Endothelial cell of umbilical vein (primary cell): Measurements from ENCODE around the gene TFF2. TPM values are rescaled to one million over a fixed set of nuclear protein-coding genes. Genes with fewer than 3 reads are reported as not detected.

Experiments
- BruUV-seq: library from RNA; stranded (reverse); fragments of 400-500 nt; replicated peaks from 2 replicates; lab custom pipeline; 2021; lab: Mats Ljungman, UMichigan
- CTCF ChIA-PET: fragments of 300-600, 350-600 bp; sonication (Branson Sonifier 250); formaldehyde crosslinking; loops from one replicate; lab custom pipeline; 2021; ENCODE audit warnings: antibody characterized with exemption, inconsistent platforms; lab: Charles Lee
- POLR2A ChIA-PET: fragments of 300-600, 350-600 bp; sonication (Branson Sonifier 250); formaldehyde crosslinking; loops from one replicate; lab custom pipeline; 2021; ENCODE audit warnings: antibody characterized with exemption, inconsistent platforms; lab: Charles Lee
- DNase-seq: peaks from one replicate; pipeline ENCODE4 v3.0.0-alpha.2; 2011; ENCODE audit warnings: low read depth, low spot score
- FAIRE-seq: peaks from 2 replicates; lab custom pipeline; 2011; peaks lifted over from hg19 to GRCh38; lab: Jason Lieb, UNC
- H2AFZ ChIP-seq: 2 replicates; pipeline ENCODE4 v1.6.0; 2012; ENCODE audit warnings: low read depth, low read length, control low read depth, inconsistent platforms
- H3K27ac ChIP-seq: 2 replicates; pipeline ENCODE4 v1.5.1; 2011; ENCODE audit warnings: low read depth, mild to moderate bottlenecking, control low read depth, low read length, moderate library complexity; ENCODE audit not compliant: insufficient read depth
- H3K27me3 ChIP-seq, 2 experiments: 2 replicates each; pipeline versions ENCODE4 v1.6.0 to v1.6.1; 2011; ENCODE audit warnings: low read length in 2 of 2, mixed read lengths in 1 of 2; ENCODE audit not compliant: control insufficient read depth in 2 of 2, insufficient read depth in 2 of 2
- H3K36me3 ChIP-seq, 2 experiments: 2 replicates in 1 of 2; 3 replicates in 1 of 2; pipeline ENCODE4 v1.5.1; 2011; ENCODE audit warnings: low read length in 2 of 2, mild to moderate bottlenecking in 1 of 2, moderate library complexity in 1 of 2; ENCODE audit not compliant: control insufficient read depth in 2 of 2, insufficient read depth in 2 of 2; ENCODE audit errors: extremely low read depth in 1 of 2
- H3K4me1 ChIP-seq: 3 replicates; pipeline ENCODE4 v1.5.1; 2011; ENCODE audit warnings: mild to moderate bottlenecking, low read length; ENCODE audit not compliant: control insufficient read depth, insufficient read depth; ENCODE audit errors: extremely low read depth
- H3K4me2 ChIP-seq: 2 replicates; pipeline ENCODE4 v1.6.1; 2011; ENCODE audit warnings: low read length, control low read depth, mixed read lengths; ENCODE audit not compliant: insufficient read depth
- H3K4me3 ChIP-seq, 3 experiments: fragments of 200-600 bp in 1 of 3; sonication (generic), shearing (Covaris generic) in 1 of 3; replicated peaks in 1 of 3; 2 replicates each; pipeline ENCODE4 v1.5.1; 2011 to 2016; ENCODE audit warnings: control low read depth in 3 of 3, low read length in 3 of 3, mild to moderate bottlenecking in 2 of 3, inconsistent platforms in 1 of 3, low read depth in 1 of 3, moderate library complexity in 1 of 3; ENCODE audit not compliant: insufficient read depth in 1 of 3
- H3K79me2 ChIP-seq: 2 replicates; pipeline ENCODE4 v1.6.0; 2012; ENCODE audit warnings: low read length, inconsistent platforms; ENCODE audit not compliant: control insufficient read depth, insufficient read depth
- H3K9ac ChIP-seq: replicated peaks from 2 replicates; pipeline ENCODE3; 2011; ENCODE audit warnings: low read length, control low read depth; ENCODE audit not compliant: insufficient read depth; ENCODE audit errors: extremely low read depth
- H3K9me1 ChIP-seq: replicated peaks from 3 replicates; pipeline ENCODE4 v1.6.0; 2011; ENCODE audit warnings: mild to moderate bottlenecking, low read length; ENCODE audit not compliant: control insufficient read depth, insufficient read depth; ENCODE audit errors: extremely low read depth
- H3K9me3 ChIP-seq: replicated peaks from 2 replicates; pipeline ENCODE4 v1.5.1; 2012; ENCODE audit warnings: low read length, inconsistent platforms; ENCODE audit not compliant: control insufficient read depth, insufficient read depth
- H4K20me1 ChIP-seq: replicated peaks from 2 replicates; pipeline ENCODE3; 2011; ENCODE audit warnings: mild to moderate bottlenecking, low read length; ENCODE audit not compliant: control insufficient read depth, insufficient read depth; ENCODE audit errors: extremely low read depth
- EZH2 ChIP-seq: IDR thresholded peaks from 2 replicates; pipeline ENCODE4 v1.6.1; 2012; ENCODE audit warnings: borderline replicate concordance, low read depth, mild to moderate bottlenecking, moderate library complexity, low read length, inconsistent platforms; ENCODE audit not compliant: severe bottlenecking
- JUN ChIP-seq: IDR thresholded peaks from 2 replicates; pipeline ENCODE4 v1.6.1; 2011; ENCODE audit warnings: borderline replicate concordance, low read depth; ENCODE audit not compliant: insufficient read length, insufficient read depth
- MAX ChIP-seq: IDR thresholded peaks from 2 replicates; pipeline ENCODE4 v1.6.1; 2011; ENCODE audit not compliant: insufficient read depth, insufficient read length
- POLR2A ChIP-seq: IDR thresholded peaks from 2 replicates; pipeline ENCODE4 v1.6.1; 2012; ENCODE audit warnings: low read depth, mild to moderate bottlenecking, control low read depth, low read length
- POLR2AphosphoS5 ChIP-seq: IDR thresholded peaks from 2 replicates; pipeline ENCODE4 v1.6.1; 2012; ENCODE audit warnings: low read depth, mild to moderate bottlenecking, control low read depth, low read length, moderate library complexity; ENCODE audit not compliant: insufficient read depth
- dilution Hi-C: fragments of 300-500 bp; cut with MboI; formaldehyde crosslinking; loops from one replicate; pipeline ENCODE4 v1.15.0; 2019; ENCODE audit warnings: low sequenced_read_pairs; ENCODE audit not compliant: extremely low pct_ligation_motif_present
- intact Hi-C: fragments of 100-400 bp; cut with micrococcal nuclease; formaldehyde crosslinking; loops from one replicate; pipeline ENCODE4 v1.10.0; 2022
- polyA plus RNA-seq, 4 experiments: library from polyadenylated mRNA; depleted of rRNA in 3 of 4; stranded (reverse) in 3 of 4; unstranded in 1 of 4; fragments of >200 nt; gene quantifications; 2 replicates each; pipeline versions ENCODE4 v1.2.1 to v1.2.3, GENCODE V29; 2011 to 2012; ENCODE audit warnings: missing spikeins in 1 of 4
- total RNA-seq: library from RNA; stranded (reverse); gene quantifications from 2 replicates; pipeline ENCODE4 v1.2.3, GENCODE V29; 2021

TFF2 gene
- total and polyA plus RNA-seq, 2 donors (not counting 3 experiments of a cell fraction or from before 2014, with no cell fraction given) = not detected

GRCh38 chr21:42302076-42302650 is 48.6 kb downstream of the TFF2 start:
- Histone ChIP-seq H3K9me1 (no peaks in the 10 kb centered on the region), H3K79me2 (no peaks in the 10 kb centered on the region), H3K9ac (peak overlapping the region; percentile 13), H3K27ac (no peak overlapping the region), H2AFZ (no peak overlapping the region), H3K36me3 (no peaks in the 10 kb centered on the region), H4K20me1 (no peaks in the 10 kb centered on the region), H3K4me3 (no peak overlapping the region), H3K4me2 (no peak overlapping the region), H3K4me1 (peaks cover 10% of the 10 kb centered on the region), H3K27me3 (no peaks in the 10 kb centered on the region), H3K9me3 (no peaks in the 10 kb centered on the region)
- TF ChIP-seq JUN (no peak), POLR2AphosphoS5 (no peak), MAX (no peak), EZH2 (no peak)
- no TSS peak for BruUV-seq
- dilution Hi-C loops = no loop called here
- FAIRE-seq (no peak), DNase-seq (no peak)
- POLR2A ChIA-PET = no interaction called here
- intact Hi-C loops = loop anchor here (1.0 to 2.0 kb wide), 2 partner anchors 73 to 157 kb away; no protein-coding TSS in a partner anchor
- CTCF ChIA-PET = interaction anchor here (1.0 to 2.4 kb wide), 5 partner anchors 8 to 156 kb away, joined by 3 to 18 read pairs (median 3); no protein-coding TSS in a partner anchor

- no peaks in the 10 kb centered on the region for H3K36me3 ChIP-seq
- H3K27me3 ChIP-seq = no peaks in the 10 kb centered on the region
- BruUV-seq = no TSS peak
- H3K9me1 ChIP-seq = no peaks in the 10 kb centered on the region
- intact Hi-C loops = loop anchor here (1.0 to 2.0 kb wide), 2 partner anchors 73 to 156 kb away; no protein-coding TSS in a partner anchor
- H3K4me1 ChIP-seq = peaks cover 10% of the 10 kb centered on the region
- TF ChIP-seq POLR2A (no peak), MAX (peak; percentile 8)
- FAIRE-seq (no peak), DNase-seq (no peak)
- H3K27ac ChIP-seq = no peak overlapping the region
- no peaks in the 10 kb centered on the region for H4K20me1 ChIP-seq
- H3K4me3 ChIP-seq = no peak overlapping the region
- no peak overlapping the region for H2AFZ ChIP-seq
- no peak overlapping the region for H3K9ac ChIP-seq
- ChIA-PET POLR2A (no interaction called here), CTCF (interaction anchor here (0.8 to 2.4 kb wide), 6 partner anchors 9 to 156 kb away, joined by 3 to 18 read pairs (median 4); no protein-coding TSS in a partner anchor)
- H3K9me3 ChIP-seq = no peaks in the 10 kb centered on the region
- no peak overlapping the region for H3K4me2 ChIP-seq
- dilution Hi-C loops = no loop called here
- H3K79me2 ChIP-seq = no peaks in the 10 kb centered on the region
Observed at GRCh38 chr21:42301371-42302075, 49.3 kb downstream of the TFF2 start.
